ENCODE data around the gene VAV3. TPM values are rescaled to one million over a fixed set of nuclear protein-coding genes. Genes with fewer than 3 reads are reported as not detected.

VAV3 gene
- total and polyA plus RNA-seq, 2 of the 8 experiments (the other 6 are each of a cell fraction or from before 2014, with no cell fraction given) = 2.9 to 7.9 TPM

DNA sequence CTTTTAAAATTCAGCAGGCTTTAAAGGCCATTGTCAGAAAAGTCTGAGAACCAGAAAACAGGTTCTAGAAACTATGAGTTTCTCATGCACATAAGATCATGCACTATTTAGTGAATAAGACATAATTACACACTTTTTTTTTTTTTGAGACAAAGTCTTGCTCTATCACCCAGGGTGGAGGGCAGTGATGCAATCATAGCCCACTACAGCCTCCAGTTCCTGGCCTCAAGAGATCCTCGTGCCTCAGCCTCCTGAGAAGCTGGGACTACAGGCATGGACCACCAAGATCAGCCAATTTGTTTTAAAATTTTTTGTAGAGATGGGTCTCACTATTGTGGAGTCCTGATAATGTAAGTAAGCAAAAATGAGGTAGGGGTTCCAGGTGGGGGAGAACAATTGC is 134.9 kb downstream of the VAV3 start:
- no peak for TF ChIP-seq TCF12 (IDR thresholded peaks at IDR 0.05; ENCODE audit: low read depth, low read length)
- H3K4me1 ChIP-seq (replicated peaks in 1 of 4; ENCODE audit: control insufficient read depth in 3 of 4, insufficient read depth in 4 of 4, low read length in 3 of 4) = peaks cover 0 to 3% (median 0%) of the 10 kb centered on the region in 4 experiments; a peak in 1 of 7 replicates
- H3K79me2 ChIP-seq (ENCODE audit: control insufficient read depth in 1 of 2, insufficient read depth in 2 of 2, low read length in 2 of 2) = no peaks in the 10 kb centered on the region
- no peak for FAIRE-seq
- no peaks in the 10 kb centered on the region for H3K9me3 ChIP-seq (ENCODE audit: insufficient read depth in 2 of 2, low read depth in 1 of 2, low read length in 1 of 2)
- H2BK5ac ChIP-seq (ENCODE audit: low read depth, low read length) = no peak overlapping the region
- no peak overlapping the region for H3K9ac ChIP-seq (replicated peaks in 1 of 4; ENCODE audit: extremely low read depth in 1 of 4, low read depth in 3 of 4, low read length in 3 of 4)
- no peak overlapping the region for H4K8ac ChIP-seq (ENCODE audit: extremely low read depth, insufficient read depth, low read length)
- no peak overlapping the region for H4K91ac ChIP-seq (replicated peaks; ENCODE audit: insufficient read length, low read length)
- POLR2A ChIA-PET (ENCODE audit: partially characterized antibody) = no interaction called here
- H3K18ac ChIP-seq (ENCODE audit: extremely low read depth, low read length) = no peak overlapping the region
- no peak for DNase-seq (ENCODE audit: low read depth in 1 of 2, low spot score in 2 of 2)
- CTCF ChIA-PET (ENCODE audit: partially characterized antibody) = no interaction called here
- H3K4me3 ChIP-seq (ENCODE audit: extremely low read depth in 1 of 4, insufficient read depth in 2 of 4, low read depth in 3 of 4, low read length in 4 of 4) = no peak overlapping the region
- no peak overlapping the region for H3K4ac ChIP-seq (replicated peaks; ENCODE audit: insufficient read length, low read depth, low read length)
- no peak overlapping the region for H3K14ac ChIP-seq (ENCODE audit: insufficient read length)
- H2BK12ac ChIP-seq (ENCODE audit: low read depth, low read length) = no peak overlapping the region
- WGBS, 2 experiments (ENCODE audit: extremely low coverage in 1 of 2, insufficient coverage in 1 of 2, insufficient read length in 1 of 2, insufficient replicate concordance in 2 of 2, low coverage in 1 of 2, low lambda C conversion rate in 2 of 2, missing lambda C conversion rate in 1 of 2) = 90% methylated on average over 1 of the region's 1 CpG; no CpG with 5 or more reads in 1 of the 2 experiments
- no peak overlapping the region for H2BK20ac ChIP-seq (ENCODE audit: low read length)
- H4K20me1 ChIP-seq (replicated peaks in 1 of 2; ENCODE audit: control insufficient read depth in 1 of 2, insufficient read depth in 2 of 2, low read length in 2 of 2) = no peaks in the 10 kb centered on the region
- H3K36me3 ChIP-seq (ENCODE audit: control insufficient read depth in 2 of 4, insufficient read depth in 4 of 4, low read length in 3 of 4) = no peaks in the 10 kb centered on the region
- no peak overlapping the region for H2AK5ac ChIP-seq (ENCODE audit: low read depth, low read length)
- no peak overlapping the region for H4K5ac ChIP-seq (ENCODE audit: insufficient read length, low read depth, low read length)
- H3K4me2 ChIP-seq (ENCODE audit: insufficient read depth in 1 of 2, low read depth in 2 of 2, low read length in 2 of 2) = no peak overlapping the region
- H3K27me3 ChIP-seq (replicated peaks in 1 of 4; ENCODE audit: control insufficient read depth in 3 of 4, extremely low read depth in 1 of 4, insufficient read depth in 3 of 4, low read length in 3 of 4) = no peaks in the 10 kb centered on the region
- H3K23ac ChIP-seq (ENCODE audit: insufficient read length) = no peak overlapping the region
- H3K56ac ChIP-seq (replicated peaks; ENCODE audit: insufficient read length, low read depth, low read length) = no peak overlapping the region
- H3K79me1 ChIP-seq (ENCODE audit: low read depth, low read length) = no peaks in the 10 kb centered on the region
- no peak overlapping the region for H2BK15ac ChIP-seq (ENCODE audit: low read length)
- no peaks in the 10 kb centered on the region for H3K23me2 ChIP-seq (ENCODE audit: low read depth, low read length)
- H2AFZ ChIP-seq (ENCODE audit: low read length) = no peak overlapping the region
- H3K27ac ChIP-seq (ENCODE audit: low read depth, low read length) = no peak overlapping the region
- H2BK120ac ChIP-seq (replicated peaks; ENCODE audit: low read depth, low read length) = no peak overlapping the region
